OCI-LY3 (cell line): Measurements from ENCODE around the gene FAM151A.

Experiments
- H2AFZ ChIP-seq: fragments of 200-600, 300-600 bp; shearing (Covaris generic); 2 replicates; pipeline ENCODE4 v1.6.0; 2014; ENCODE audit warnings: antibody characterized with exemption, low read depth, low read length
- H3K27ac ChIP-seq: fragments of 200-600, 300-600 bp; sonication (generic); 2 replicates; pipeline ENCODE4 v1.5.1; 2014; ENCODE audit warnings: mild to moderate bottlenecking, low read length, moderate library complexity, mixed read lengths
- H3K27me3 ChIP-seq: fragments of 200-600, 300-600 bp; sonication (generic); 2 replicates; pipeline ENCODE4 v1.6.1; 2014; ENCODE audit warnings: low read depth, low read length, mixed read lengths
- H3K36me3 ChIP-seq: fragments of 200-600, 300-600 bp; sonication (generic); replicated peaks from 2 replicates; pipeline ENCODE3; 2014; ENCODE audit warnings: low read depth, low read length, mixed read lengths
- H3K4me1 ChIP-seq: fragments of 300-600, 200-600 bp; sonication (generic); 2 replicates; pipeline ENCODE4 v1.6.1; 2014; ENCODE audit warnings: low read length, mixed read lengths
- H3K4me2 ChIP-seq: fragments of 200-600, 300-600 bp; sonication (generic); 2 replicates; pipeline ENCODE4 v1.6.1; 2014; ENCODE audit warnings: low read length, mixed read lengths
- H3K4me3 ChIP-seq: fragments of 300-600, 200-600 bp; sonication (generic); 2 replicates; pipeline ENCODE4 v1.5.1; 2014; ENCODE audit warnings: antibody characterized with exemption, mild to moderate bottlenecking, low read length, moderate library complexity
- H3K79me2 ChIP-seq: fragments of 300-600, 200-600 bp; shearing (Covaris generic); 2 replicates; pipeline ENCODE4 v1.6.1; 2014; ENCODE audit warnings: mild to moderate bottlenecking, low read length, mixed read lengths
- H3K9ac ChIP-seq: fragments of 300-600, 200-600 bp; shearing (Covaris generic); 2 replicates; pipeline ENCODE4 v1.6.0; 2014; ENCODE audit warnings: mild to moderate bottlenecking, low read length, moderate library complexity
- H3K9me3 ChIP-seq: fragments of 200-600, 300-600 bp; shearing (Covaris generic); 2 replicates; pipeline ENCODE4 v1.6.1; 2014; ENCODE audit warnings: low read length, mixed read lengths; ENCODE audit not compliant: insufficient read depth
- H4K20me1 ChIP-seq: fragments of 200-600, 300-600 bp; sonication (generic); 2 replicates; pipeline ENCODE4 v1.6.1; 2016; ENCODE audit warnings: low read length, mixed read lengths; ENCODE audit not compliant: insufficient read depth
- EZH2phosphoT487 ChIP-seq: fragments of 200-600 bp; shearing (Covaris generic); IDR thresholded peaks from 2 replicates; pipeline ENCODE4 v1.6.1; 2018; ENCODE audit warnings: antibody characterized with exemption, mixed run types, low read depth
- TF ChIP-seq, protein P1 (sequence below): fragments of 200-600, 300-600 bp; sonication (generic); IDR thresholded peaks from 2 replicates; pipeline ENCODE4 v1.5.1; 2014; ENCODE audit warnings: antibody characterized with exemption, low read length, low read depth

Gene FAM151A

GRCh38 chr1:54615531-54616279 lies 7.6 kb downstream of the FAM151A start:
- Histone ChIP-seq H4K20me1 (no peaks in the 10 kb centered on the region), H3K4me2 (no peak overlapping the region)

GRCh38 chr1:54614563-54614962 lies 8.8 kb downstream of the FAM151A start:
- no peak overlapping the region for H3K27ac ChIP-seq

More at GRCh38 chr1:54615531-54616279, 7.6 kb downstream of the FAM151A start:
- Histone ChIP-seq H2AFZ (no peak overlapping the region), H3K9me3 (no peaks in the 10 kb centered on the region), H3K4me3 (no peak overlapping the region), H3K27ac (no peak overlapping the region), H3K4me1 (no peaks in the 10 kb centered on the region), H3K79me2 (no peaks in the 10 kb centered on the region), H3K9ac (no peak overlapping the region), H3K27me3 (no peaks in the 10 kb centered on the region), H3K36me3 (no peaks in the 10 kb centered on the region)
- TF ChIP-seq, protein P1, sequence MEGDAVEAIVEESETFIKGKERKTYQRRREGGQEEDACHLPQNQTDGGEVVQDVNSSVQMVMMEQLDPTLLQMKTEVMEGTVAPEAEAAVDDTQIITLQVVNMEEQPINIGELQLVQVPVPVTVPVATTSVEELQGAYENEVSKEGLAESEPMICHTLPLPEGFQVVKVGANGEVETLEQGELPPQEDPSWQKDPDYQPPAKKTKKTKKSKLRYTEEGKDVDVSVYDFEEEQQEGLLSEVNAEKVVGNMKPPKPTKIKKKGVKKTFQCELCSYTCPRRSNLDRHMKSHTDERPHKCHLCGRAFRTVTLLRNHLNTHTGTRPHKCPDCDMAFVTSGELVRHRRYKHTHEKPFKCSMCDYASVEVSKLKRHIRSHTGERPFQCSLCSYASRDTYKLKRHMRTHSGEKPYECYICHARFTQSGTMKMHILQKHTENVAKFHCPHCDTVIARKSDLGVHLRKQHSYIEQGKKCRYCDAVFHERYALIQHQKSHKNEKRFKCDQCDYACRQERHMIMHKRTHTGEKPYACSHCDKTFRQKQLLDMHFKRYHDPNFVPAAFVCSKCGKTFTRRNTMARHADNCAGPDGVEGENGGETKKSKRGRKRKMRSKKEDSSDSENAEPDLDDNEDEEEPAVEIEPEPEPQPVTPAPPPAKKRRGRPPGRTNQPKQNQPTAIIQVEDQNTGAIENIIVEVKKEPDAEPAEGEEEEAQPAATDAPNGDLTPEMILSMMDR, result no peak
- TF ChIP-seq EZH2phosphoT487, result no peak

DNA sequence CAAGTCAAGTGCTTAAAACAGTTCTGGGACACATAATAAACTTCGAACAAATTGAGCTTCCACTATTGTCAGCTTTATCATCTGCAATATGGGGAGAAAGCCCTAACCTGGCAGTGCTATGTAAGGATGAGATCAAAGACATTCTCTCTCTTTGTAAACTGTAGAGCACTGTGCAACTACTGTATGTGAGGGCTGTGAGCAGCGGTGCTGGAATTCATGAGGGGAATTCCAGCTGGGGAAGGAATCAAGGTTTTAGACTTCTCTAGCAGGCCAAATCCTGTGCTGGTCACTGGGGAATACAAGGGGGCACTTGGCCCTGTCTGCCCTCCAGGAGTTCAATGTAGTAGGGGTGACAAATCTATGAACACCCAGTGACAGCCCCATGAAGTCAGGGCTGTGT lies 9.3 kb downstream of the FAM151A start:
- no peaks in the 10 kb centered on the region for H3K27me3 ChIP-seq
- H3K27ac ChIP-seq, result no peak overlapping the region
- TF ChIP-seq, protein P1, result no peak
- H3K9ac ChIP-seq, result no peak overlapping the region
- H3K4me3 ChIP-seq, result no peak overlapping the region
- H3K4me2 ChIP-seq, result no peak overlapping the region
- H3K79me2 ChIP-seq, result no peaks in the 10 kb centered on the region
- H3K36me3 ChIP-seq, result no peaks in the 10 kb centered on the region
- no peak overlapping the region for H2AFZ ChIP-seq
- H3K4me1 ChIP-seq, result no peaks in the 10 kb centered on the region
- no peaks in the 10 kb centered on the region for H4K20me1 ChIP-seq
- H3K9me3 ChIP-seq, result no peaks in the 10 kb centered on the region

More at GRCh38 chr1:54614563-54614962, 8.8 kb downstream of the FAM151A start:
- H3K27me3 ChIP-seq, result no peaks in the 10 kb centered on the region
- no peak overlapping the region for H2AFZ ChIP-seq
- no peaks in the 10 kb centered on the region for H3K36me3 ChIP-seq
- no peaks in the 10 kb centered on the region for H3K79me2 ChIP-seq
- no peak overlapping the region for H3K4me3 ChIP-seq
- H4K20me1 ChIP-seq, result no peaks in the 10 kb centered on the region
- TF ChIP-seq EZH2phosphoT487, result no peak
- TF ChIP-seq, protein P1, result no peak
- H3K4me1 ChIP-seq, result no peaks in the 10 kb centered on the region
- no peaks in the 10 kb centered on the region for H3K9me3 ChIP-seq
- no peak overlapping the region for H3K9ac ChIP-seq
- H3K4me2 ChIP-seq, result no peak overlapping the region

- no peak for TF ChIP-seq EZH2phosphoT487
- TF ChIP-seq, protein P1, result no peak
- H3K27me3 ChIP-seq, result no peaks in the 10 kb centered on the region
- H3K36me3 ChIP-seq, result no peaks in the 10 kb centered on the region
- H2AFZ ChIP-seq, result no peak overlapping the region
- H3K4me2 ChIP-seq, result no peak overlapping the region
- no peak overlapping the region for H3K27ac ChIP-seq
- H4K20me1 ChIP-seq, result no peaks in the 10 kb centered on the region
- no peaks in the 10 kb centered on the region for H3K9me3 ChIP-seq
- no peak overlapping the region for H3K9ac ChIP-seq
- H3K4me1 ChIP-seq, result no peaks in the 10 kb centered on the region
- H3K4me3 ChIP-seq, result no peak overlapping the region
- no peaks in the 10 kb centered on the region for H3K79me2 ChIP-seq
Measured at GRCh38 chr1:54611621-54612020, 11.7 kb downstream of the FAM151A start.
